ENCODE data around the gene YAF2. TPM values are rescaled to one million over a fixed set of nuclear protein-coding genes. Genes with fewer than 3 reads are reported as not detected.

YAF2 gene
- total RNA-seq, 4 donors from 2014 or later = 16.5 to 42.3 (median 25.3) TPM

GRCh38 chr12:42187799-42188198, 50.2 kb downstream of the YAF2 start:
- Histone ChIP-seq H3K9me3 (no peaks in the 10 kb centered on the region), H3K27ac (no peak overlapping the region), H3K36me3 (peaks cover 0 to 18% of the 10 kb centered on the region in 2 donors), H3K27me3 (no peaks in the 10 kb centered on the region), H3K4me3 (no peak overlapping the region), H3K4me1 (no peaks in the 10 kb centered on the region)
- no peak for TF ChIP-seq POLR2A (IDR thresholded peaks at IDR 0.05)
- WGBS, 2 donors (ENCODE audit: low coverage in 1 of 2) = 93 to 100% methylated on average over 1 to 2 of the region's 2 CpGs
- no peak for ATAC-seq

GRCh38 chr12:42186793-42187192, 51.3 kb downstream of the YAF2 start:
- Histone ChIP-seq H3K27ac (no peak overlapping the region), H3K36me3 (peaks cover 0 to 12% of the 10 kb centered on the region in 2 donors), H3K27me3 (no peaks in the 10 kb centered on the region), H3K9me3 (no peaks in the 10 kb centered on the region), H3K4me3 (no peak overlapping the region), H3K4me1 (no peaks in the 10 kb centered on the region)
- ATAC-seq = no peak
- TF ChIP-seq EP300 (IDR thresholded peaks at IDR 0.05) = no peak
- TF ChIP-seq POLR2AphosphoS5 (IDR thresholded peaks at IDR 0.05) = no peak
- TF ChIP-seq POLR2A (IDR thresholded peaks at IDR 0.05) = no peak
- no peak for TF ChIP-seq CTCF (IDR thresholded peaks at IDR 0.05)
- WGBS, 2 donors (ENCODE audit: low coverage in 1 of 2) = 89 to 97% methylated on average over 2 of the region's 2 CpGs

GRCh38 chr12:42182394-42182793, 55.7 kb downstream of the YAF2 start:
- H3K27ac ChIP-seq = no peak overlapping the region
- no peaks in the 10 kb centered on the region for H3K4me1 ChIP-seq
- no peak for ATAC-seq
- H3K36me3 ChIP-seq = peaks cover 0 to 27% of the 10 kb centered on the region in 2 donors
- WGBS, 2 donors (ENCODE audit: low coverage in 1 of 2) = 67 to 73% methylated on average over 2 of the region's 2 CpGs
- TF ChIP-seq POLR2A (IDR thresholded peaks at IDR 0.05) (no peak), CTCF (IDR thresholded peaks at IDR 0.05) (no peak), POLR2AphosphoS5 (IDR thresholded peaks at IDR 0.05) (no peak), EP300 (IDR thresholded peaks at IDR 0.05) (no peak)
- H3K9me3 ChIP-seq = no peaks in the 10 kb centered on the region
- no peak overlapping the region for H3K4me3 ChIP-seq
- H3K27me3 ChIP-seq = no peaks in the 10 kb centered on the region

- no peak for ATAC-seq
- Histone ChIP-seq H3K36me3 (peaks cover 0 to 32% of the 10 kb centered on the region in 2 donors), H3K9me3 (no peaks in the 10 kb centered on the region), H3K27me3 (no peaks in the 10 kb centered on the region), H3K27ac (no peak overlapping the region), H3K4me1 (no peaks in the 10 kb centered on the region), H3K4me3 (no peak overlapping the region)
- no peak for TF ChIP-seq POLR2AphosphoS5 (IDR thresholded peaks at IDR 0.05)
- no peak for TF ChIP-seq CTCF (IDR thresholded peaks at IDR 0.05)
- TF ChIP-seq EP300 (IDR thresholded peaks at IDR 0.05) = no peak
- no peak for TF ChIP-seq POLR2A (IDR thresholded peaks at IDR 0.05)
- 80 to 88% methylated on average over 1 to 2 of the region's 2 CpGs for WGBS, 2 donors (ENCODE audit: low coverage in 1 of 2)
Measured at GRCh38 chr12:42180990-42181596, 57.0 kb downstream of the YAF2 start.

GRCh38 chr12:42178101-42178500, 59.9 kb downstream of the YAF2 start:
- Histone ChIP-seq H3K4me3 (no peak overlapping the region), H3K27ac (no peak overlapping the region), H3K4me1 (no peaks in the 10 kb centered on the region), H3K9me3 (no peaks in the 10 kb centered on the region), H3K36me3 (peaks cover 0 to 24% of the 10 kb centered on the region in 2 donors), H3K27me3 (no peaks in the 10 kb centered on the region)
- 83 to 89% methylated on average over 2 of the region's 2 CpGs for WGBS, 2 donors (ENCODE audit: low coverage in 1 of 2)
- TF ChIP-seq CTCF (IDR thresholded peaks at IDR 0.05) = no peak
- TF ChIP-seq POLR2A (IDR thresholded peaks at IDR 0.05) = no peak
- no peak for TF ChIP-seq EP300 (IDR thresholded peaks at IDR 0.05)
- TF ChIP-seq POLR2AphosphoS5 (IDR thresholded peaks at IDR 0.05) = no peak
- ATAC-seq = no peak
